ENCODE data around the gene ISG20.

Gene ISG20

DNA sequence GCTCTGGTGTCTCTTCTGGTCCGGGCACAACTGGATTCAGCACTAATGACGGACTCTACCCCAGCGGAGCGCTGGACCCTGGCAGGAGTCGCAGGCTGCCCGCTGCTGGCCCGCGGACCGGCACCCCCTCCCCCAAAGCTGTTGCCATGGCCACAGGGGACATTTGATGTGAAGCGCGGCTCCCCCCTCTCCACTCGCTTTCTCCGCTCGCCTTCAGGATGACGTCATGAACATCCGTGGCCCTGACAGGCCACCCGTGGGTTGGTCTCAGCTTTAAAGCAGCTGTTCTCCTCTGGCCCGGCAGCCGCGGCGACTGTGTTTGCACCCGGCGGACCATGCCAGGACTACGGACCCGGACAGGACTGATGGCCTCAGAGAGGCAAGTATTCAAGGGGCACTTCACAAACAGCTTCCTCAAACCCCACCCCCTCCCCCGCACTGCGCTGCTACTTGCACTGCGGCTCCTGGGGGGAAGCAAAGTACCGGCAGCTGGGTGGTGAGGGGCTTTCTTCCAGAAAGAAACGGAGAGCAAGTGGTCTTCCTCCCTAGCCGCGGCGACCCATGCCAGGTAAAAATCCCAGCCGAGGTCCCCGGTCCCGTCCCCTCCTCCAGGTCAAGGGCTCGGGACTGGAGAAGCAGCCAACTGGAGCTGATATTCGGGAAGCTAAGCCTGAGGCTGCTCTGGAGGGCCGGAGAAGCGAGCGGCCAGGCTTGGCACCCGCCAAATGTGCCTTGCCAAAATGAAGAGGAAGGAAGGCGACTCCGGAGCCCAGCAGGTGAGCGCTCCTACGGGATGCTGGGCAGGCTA, 34.2 kb upstream of the ISG20 start:
- Histone ChIP-seq H2AFZ (peak overlapping the region; percentile 29), H3K9me3 (ENCODE audit: control insufficient read depth, low read length) (no peaks in the 10 kb centered on the region), H3K4me3 (ENCODE audit: low read depth, low read length) (no peak overlapping the region), H3K36me3 (ENCODE audit: control insufficient read depth, insufficient read depth, low read length) (no peaks in the 10 kb centered on the region), H3K4me2 (ENCODE audit: low read length) (no peak overlapping the region), H3K27ac (no peak overlapping the region), H3K79me2 (no peaks in the 10 kb centered on the region), H3K4me1 (no peaks in the 10 kb centered on the region), H3K9ac (no peak overlapping the region), H3K27me3 (ENCODE audit: control insufficient read depth, insufficient read depth, low read length) (peaks cover 3% of the 10 kb centered on the region)
- TF ChIP-seq, protein P1, sequence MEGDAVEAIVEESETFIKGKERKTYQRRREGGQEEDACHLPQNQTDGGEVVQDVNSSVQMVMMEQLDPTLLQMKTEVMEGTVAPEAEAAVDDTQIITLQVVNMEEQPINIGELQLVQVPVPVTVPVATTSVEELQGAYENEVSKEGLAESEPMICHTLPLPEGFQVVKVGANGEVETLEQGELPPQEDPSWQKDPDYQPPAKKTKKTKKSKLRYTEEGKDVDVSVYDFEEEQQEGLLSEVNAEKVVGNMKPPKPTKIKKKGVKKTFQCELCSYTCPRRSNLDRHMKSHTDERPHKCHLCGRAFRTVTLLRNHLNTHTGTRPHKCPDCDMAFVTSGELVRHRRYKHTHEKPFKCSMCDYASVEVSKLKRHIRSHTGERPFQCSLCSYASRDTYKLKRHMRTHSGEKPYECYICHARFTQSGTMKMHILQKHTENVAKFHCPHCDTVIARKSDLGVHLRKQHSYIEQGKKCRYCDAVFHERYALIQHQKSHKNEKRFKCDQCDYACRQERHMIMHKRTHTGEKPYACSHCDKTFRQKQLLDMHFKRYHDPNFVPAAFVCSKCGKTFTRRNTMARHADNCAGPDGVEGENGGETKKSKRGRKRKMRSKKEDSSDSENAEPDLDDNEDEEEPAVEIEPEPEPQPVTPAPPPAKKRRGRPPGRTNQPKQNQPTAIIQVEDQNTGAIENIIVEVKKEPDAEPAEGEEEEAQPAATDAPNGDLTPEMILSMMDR (IDR thresholded peaks at IDR 0.05): no peak

DNA sequence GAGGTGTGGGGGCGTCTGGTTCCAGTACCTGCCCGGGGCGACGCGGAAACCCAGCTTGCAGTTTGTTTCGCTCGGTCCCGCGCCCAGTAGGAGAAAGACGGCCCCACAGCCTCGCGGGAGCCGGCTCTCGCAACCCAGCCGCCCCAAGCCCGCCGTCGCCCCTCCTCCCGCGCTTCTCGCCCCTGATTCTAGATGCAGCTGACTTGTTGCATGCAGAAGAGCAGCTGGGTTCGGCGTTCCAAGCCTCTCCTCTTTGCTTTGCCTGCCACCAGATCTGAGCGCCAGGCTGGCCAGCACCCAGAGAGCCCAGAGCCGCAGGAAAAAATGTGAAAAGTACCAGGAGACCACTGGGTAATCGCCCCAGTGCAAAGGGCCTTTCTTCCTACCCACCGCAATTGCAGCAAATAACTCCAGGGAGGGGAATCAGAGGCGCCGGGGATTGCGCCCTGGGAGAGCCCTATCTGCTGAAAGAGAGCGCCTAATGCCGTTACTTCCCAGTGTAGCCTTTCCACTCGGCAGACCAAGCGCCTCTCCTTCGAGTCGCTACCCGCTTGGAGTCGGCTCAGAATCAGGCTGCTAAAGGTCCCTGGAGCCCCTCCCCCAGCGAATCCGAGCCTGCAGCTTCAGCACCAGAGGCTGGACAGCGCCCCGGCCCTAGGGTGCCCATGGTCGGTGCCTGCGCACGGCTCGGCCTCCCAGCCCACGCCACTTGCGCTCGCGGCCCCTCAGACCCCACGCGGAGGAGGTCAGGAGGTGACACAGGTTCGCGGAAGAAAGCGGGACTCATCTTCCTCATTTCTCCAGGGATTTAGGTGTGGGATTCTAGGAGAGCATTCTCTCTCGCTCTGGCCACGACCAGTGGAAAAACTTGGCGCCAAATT, 33.4 kb upstream of the ISG20 start:
- no peak overlapping the region for H3K4me3 ChIP-seq (ENCODE audit: low read depth, low read length)

DNA sequence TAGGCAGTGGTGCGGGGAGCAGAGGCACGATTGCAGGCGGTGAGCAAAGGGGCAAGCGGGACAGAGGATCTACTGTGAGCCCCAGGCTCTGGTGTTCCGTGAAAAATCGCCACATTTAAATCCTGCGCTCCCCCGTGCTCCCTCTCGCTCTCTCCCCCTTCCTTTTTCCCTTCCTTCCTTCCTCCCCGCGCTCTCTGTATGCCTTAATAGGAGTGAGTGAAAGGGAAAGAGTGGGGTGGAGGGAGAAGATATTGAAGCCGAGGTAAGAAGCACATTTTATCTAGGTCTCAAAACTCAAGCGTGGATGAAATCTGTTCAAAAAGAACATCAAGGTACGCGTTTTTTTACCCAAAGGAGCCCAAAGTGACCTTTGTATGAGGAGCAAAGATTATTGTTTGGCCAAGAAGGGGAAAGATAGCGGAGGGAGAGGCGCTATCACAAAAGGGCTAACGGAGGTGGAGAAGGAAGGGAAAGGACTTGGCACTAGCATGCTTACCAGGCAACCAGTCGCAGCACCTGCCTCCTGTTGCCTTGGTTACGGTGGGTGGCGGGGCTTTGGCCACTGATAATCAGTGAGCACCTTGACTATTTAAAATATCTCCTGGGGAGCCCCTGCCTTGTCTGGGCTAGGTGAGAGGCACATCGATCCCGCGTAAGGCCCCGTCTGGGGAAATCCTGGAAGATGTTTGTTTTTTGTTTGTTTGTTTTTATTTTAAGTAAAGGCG, 32.6 kb upstream of the ISG20 start:
- no peaks in the 10 kb centered on the region for H3K79me2 ChIP-seq
- no peaks in the 10 kb centered on the region for H3K9me3 ChIP-seq (ENCODE audit: control insufficient read depth, low read length)
- H3K4me2 ChIP-seq (ENCODE audit: low read length): no peak overlapping the region
- H3K27ac ChIP-seq: no peak overlapping the region
- TF ChIP-seq, protein P1 (IDR thresholded peaks at IDR 0.05): no peak
- no peaks in the 10 kb centered on the region for H3K4me1 ChIP-seq
- peaks cover 3% of the 10 kb centered on the region for H3K27me3 ChIP-seq (ENCODE audit: control insufficient read depth, insufficient read depth, low read length)
- H3K4me3 ChIP-seq (ENCODE audit: low read depth, low read length): no peak overlapping the region
- no peaks in the 10 kb centered on the region for H3K36me3 ChIP-seq (ENCODE audit: control insufficient read depth, insufficient read depth, low read length)
- no peak overlapping the region for H3K9ac ChIP-seq
- H2AFZ ChIP-seq: no peak overlapping the region

More for the DNA sequence above, 33.4 kb upstream of the ISG20 start:
- Histone ChIP-seq H3K79me2 (no peaks in the 10 kb centered on the region), H3K27ac (no peak overlapping the region), H3K27me3 (ENCODE audit: control insufficient read depth, insufficient read depth, low read length) (peaks cover 3% of the 10 kb centered on the region), H3K9me3 (ENCODE audit: control insufficient read depth, low read length) (no peaks in the 10 kb centered on the region), H2AFZ (peak overlapping the region; percentile 29), H3K36me3 (ENCODE audit: control insufficient read depth, insufficient read depth, low read length) (no peaks in the 10 kb centered on the region), H3K4me2 (ENCODE audit: low read length) (no peak overlapping the region), H3K9ac (no peak overlapping the region), H3K4me1 (no peaks in the 10 kb centered on the region)
- TF ChIP-seq, protein P1 (IDR thresholded peaks at IDR 0.05): no peak

DNA sequence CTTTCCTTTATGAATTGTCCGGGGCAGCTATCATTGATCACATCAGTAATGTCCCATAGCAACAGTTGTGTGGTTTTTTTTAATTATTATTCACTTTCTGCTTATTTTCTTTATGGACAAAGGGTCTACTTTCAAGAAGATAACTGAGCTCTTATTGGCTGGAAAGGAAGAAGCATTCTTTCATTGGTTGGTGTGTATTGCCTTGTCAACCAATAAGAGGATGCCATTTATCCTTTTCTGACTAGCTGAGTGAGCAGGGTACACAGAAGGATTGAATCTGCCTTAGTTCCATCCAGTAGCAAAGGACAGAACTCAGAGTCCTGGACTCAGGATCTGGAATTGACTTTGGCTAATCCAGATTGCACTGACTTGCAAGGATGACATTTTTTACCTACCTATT, 30.9 kb upstream of the ISG20 start:
- Histone ChIP-seq H3K4me2 (ENCODE audit: low read length) (no peak overlapping the region), H3K79me2 (no peaks in the 10 kb centered on the region), H3K4me3 (ENCODE audit: low read depth, low read length) (no peak overlapping the region), H3K36me3 (ENCODE audit: control insufficient read depth, insufficient read depth, low read length) (no peaks in the 10 kb centered on the region), H3K27me3 (ENCODE audit: control insufficient read depth, insufficient read depth, low read length) (peaks cover 3% of the 10 kb centered on the region), H3K9me3 (ENCODE audit: control insufficient read depth, low read length) (no peaks in the 10 kb centered on the region), H3K4me1 (no peaks in the 10 kb centered on the region), H3K9ac (no peak overlapping the region), H2AFZ (no peak overlapping the region), H3K27ac (no peak overlapping the region)
- TF ChIP-seq, protein P1 (IDR thresholded peaks at IDR 0.05): no peak
